H54 (cell line): ENCODE data around the gene HSDL1.

Source experiments
- DNase-seq: peaks from one replicate; pipeline ENCODE4 v3.0.0; 2011; ENCODE audit warnings: low spot score, mixed read lengths; ENCODE audit not compliant: insufficient read length
- FAIRE-seq: peaks from 3 replicates; lab custom pipeline; 2011; peaks lifted over from hg19 to GRCh38; lab: Jason Lieb, UNC
- POLR2A ChIP-seq: IDR thresholded peaks from 2 replicates; pipeline ENCODE4 v1.6.1; 2011; ENCODE audit warnings: low read depth, mild to moderate bottlenecking, low read length

HSDL1 gene

GRCh38 chr16:84082835-84083569, 62.0 kb downstream of the HSDL1 start:
- TF ChIP-seq POLR2A = no peak
- DNase-seq (no peak), FAIRE-seq (no peak)

GRCh38 chr16:84082110-84082509, 62.9 kb downstream of the HSDL1 start:
- DNase-seq = no peak
- no peak for FAIRE-seq
- no peak for TF ChIP-seq POLR2A

- TF ChIP-seq POLR2A = no peak
- FAIRE-seq (no peak), DNase-seq (no peak)
These were observed 63.5 kb downstream of the HSDL1 start for GRCh38 chr16:84081446-84081989.

- TF ChIP-seq POLR2A = no peak
- FAIRE-seq = no peak
These were observed 64.2 kb downstream of the HSDL1 start for GRCh38 chr16:84080813-84081212.

GRCh38 chr16:84080378-84080777, 64.6 kb downstream of the HSDL1 start:
- DNase-seq (no peak), FAIRE-seq (no peak)
- TF ChIP-seq POLR2A = no peak

More at GRCh38 chr16:84080813-84081212, 64.2 kb downstream of the HSDL1 start:
- DNase-seq = no peak

GRCh38 chr16:84079664-84080063, 65.3 kb downstream of the HSDL1 start:
- no peak for FAIRE-seq
- DNase-seq = no peak
- no peak for TF ChIP-seq POLR2A

GRCh38 chr16:84075376-84075775, 69.6 kb downstream of the HSDL1 start:
- TF ChIP-seq POLR2A = no peak
- DNase-seq (no peak), FAIRE-seq (no peak)

GRCh38 chr16:84074721-84075120, 70.3 kb downstream of the HSDL1 start:
- DNase-seq = no peak
- TF ChIP-seq POLR2A = no peak
- FAIRE-seq = no peak
